ENCODE results near the gene CDS1. TPM values are rescaled to one million over a fixed set of nuclear protein-coding genes. Genes with fewer than 3 reads are reported as not detected.

The CDS1 gene
- total and polyA plus RNA-seq, 2 of the 8 experiments (the other 6 are each of a cell fraction or from before 2014, with no cell fraction given) = 8.7 to 13.9 TPM

DNA sequence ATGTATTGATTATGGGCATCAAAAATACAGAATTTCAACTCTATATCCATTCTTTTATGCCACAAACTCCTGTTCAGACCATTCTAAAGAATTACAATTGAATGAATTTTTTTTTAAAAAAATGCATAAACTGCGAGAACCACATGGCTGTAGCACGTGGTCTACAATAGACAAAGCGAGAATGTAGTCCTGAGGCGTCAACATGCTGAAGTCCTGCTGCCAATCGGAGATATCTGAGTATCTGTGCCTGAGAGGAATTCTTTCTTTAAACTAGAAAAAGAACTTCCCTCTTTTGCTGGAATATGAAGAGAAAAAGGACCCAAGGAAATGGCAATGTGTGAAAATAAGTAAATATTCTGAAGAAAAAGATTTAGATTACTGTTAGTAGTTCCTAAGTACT is 105.7 kb downstream of the CDS1 start:
- no peak overlapping the region for H3K4ac ChIP-seq (replicated peaks; ENCODE audit: insufficient read length, low read depth, low read length)
- no peak overlapping the region for H3K27ac ChIP-seq (ENCODE audit: low read depth, low read length)
- H3K79me1 ChIP-seq (ENCODE audit: low read depth, low read length) = no peaks in the 10 kb centered on the region
- no peak overlapping the region for H2BK12ac ChIP-seq (ENCODE audit: low read depth, low read length)
- H4K5ac ChIP-seq (ENCODE audit: insufficient read length, low read depth, low read length) = no peak overlapping the region
- FAIRE-seq = no peak
- no peak for DNase-seq (ENCODE audit: low read depth in 1 of 2, low spot score in 2 of 2)
- no peak for TF ChIP-seq HDAC6 (IDR thresholded peaks at IDR 0.05; ENCODE audit: low read depth, low read length)
- no peak for TF ChIP-seq TBP (IDR thresholded peaks at IDR 0.05; ENCODE audit: low read depth, low read length)
- TF ChIP-seq FOSL1 (IDR thresholded peaks at IDR 0.05; ENCODE audit: insufficient read depth, low read depth, low read length) = no peak
- no peak for TF ChIP-seq ZNF274 (IDR thresholded peaks at IDR 0.05; ENCODE audit: borderline replicate concordance, extremely low read depth, low read length)
- TF ChIP-seq NANOG (IDR thresholded peaks at IDR 0.05; ENCODE audit: insufficient read depth, low read depth, low read length, poor library complexity, severe bottlenecking) = no peak
- H3K9me3 ChIP-seq (ENCODE audit: insufficient read depth in 2 of 2, low read depth in 1 of 2, low read length in 1 of 2) = no peaks in the 10 kb centered on the region
- peaks cover 0 to 4% (median 0%) of the 10 kb centered on the region in 4 experiments; a peak in 2 of 7 replicates for H3K4me1 ChIP-seq (replicated peaks in 1 of 4; ENCODE audit: control insufficient read depth in 3 of 4, insufficient read depth in 4 of 4, low read length in 3 of 4)
- no peak overlapping the region for H3K9ac ChIP-seq (replicated peaks in 1 of 4; ENCODE audit: extremely low read depth in 1 of 4, low read depth in 3 of 4, low read length in 3 of 4)
- H2BK15ac ChIP-seq (ENCODE audit: low read length) = no peak overlapping the region
- H3K56ac ChIP-seq (replicated peaks; ENCODE audit: insufficient read length, low read depth, low read length) = no peak overlapping the region
- peaks cover 2 to 31% (median 22%) of the 10 kb centered on the region in 4 experiments; a peak in 7 of 8 replicates for H3K36me3 ChIP-seq (ENCODE audit: control insufficient read depth in 2 of 4, insufficient read depth in 4 of 4, low read length in 3 of 4)
- H2BK5ac ChIP-seq (ENCODE audit: low read depth, low read length) = no peak overlapping the region
- H2AFZ ChIP-seq (ENCODE audit: low read length) = no peak overlapping the region
- no peak overlapping the region for H2AK5ac ChIP-seq (ENCODE audit: low read depth, low read length)
- H3K4me3 ChIP-seq (ENCODE audit: extremely low read depth in 1 of 4, insufficient read depth in 2 of 4, low read depth in 3 of 4, low read length in 4 of 4) = no peak overlapping the region
- no peaks in the 10 kb centered on the region for H3K23me2 ChIP-seq (ENCODE audit: low read depth, low read length)
- H3K18ac ChIP-seq (ENCODE audit: extremely low read depth, low read length) = no peak overlapping the region
- H2BK120ac ChIP-seq (replicated peaks; ENCODE audit: low read depth, low read length) = no peak overlapping the region
- H3K27me3 ChIP-seq (replicated peaks in 1 of 4; ENCODE audit: control insufficient read depth in 3 of 4, extremely low read depth in 1 of 4, insufficient read depth in 3 of 4, low read length in 3 of 4) = no peaks in the 10 kb centered on the region
- CTCF ChIA-PET (ENCODE audit: partially characterized antibody) = no interaction called here
- H3K14ac ChIP-seq (ENCODE audit: insufficient read length) = no peak overlapping the region
- H4K8ac ChIP-seq (ENCODE audit: extremely low read depth, insufficient read depth, low read length) = no peak overlapping the region
- POLR2A ChIA-PET (ENCODE audit: partially characterized antibody) = no interaction called here
- H3K79me2 ChIP-seq (ENCODE audit: control insufficient read depth in 1 of 2, insufficient read depth in 2 of 2, low read length in 2 of 2) = no peaks in the 10 kb centered on the region
- H3K4me2 ChIP-seq (ENCODE audit: insufficient read depth in 1 of 2, low read depth in 2 of 2, low read length in 2 of 2) = no peak overlapping the region
- no peak overlapping the region for H4K91ac ChIP-seq (replicated peaks; ENCODE audit: insufficient read length, low read length)
- no peaks in the 10 kb centered on the region for H4K20me1 ChIP-seq (replicated peaks in 1 of 2; ENCODE audit: control insufficient read depth in 1 of 2, insufficient read depth in 2 of 2, low read length in 2 of 2)
- WGBS, 2 experiments (ENCODE audit: extremely low coverage in 1 of 2, insufficient coverage in 1 of 2, insufficient read length in 1 of 2, insufficient replicate concordance in 2 of 2, low coverage in 1 of 2, low lambda C conversion rate in 2 of 2, missing lambda C conversion rate in 1 of 2) = 93% methylated on average over 5 of the region's 5 CpGs; no CpG with 5 or more reads in 1 of the 2 experiments
- H2BK20ac ChIP-seq (ENCODE audit: low read length) = no peak overlapping the region
- H3K23ac ChIP-seq (ENCODE audit: insufficient read length) = no peak overlapping the region

Data from H1 (cell line).